ENCODE measurements around the gene GRK3. TPM values are rescaled to one million over a fixed set of nuclear protein-coding genes. Genes with fewer than 3 reads are reported as not detected.

The GRK3 gene
- total RNA-seq, 2 donors from 2014 or later = 19.4 to 21.0 TPM

DNA sequence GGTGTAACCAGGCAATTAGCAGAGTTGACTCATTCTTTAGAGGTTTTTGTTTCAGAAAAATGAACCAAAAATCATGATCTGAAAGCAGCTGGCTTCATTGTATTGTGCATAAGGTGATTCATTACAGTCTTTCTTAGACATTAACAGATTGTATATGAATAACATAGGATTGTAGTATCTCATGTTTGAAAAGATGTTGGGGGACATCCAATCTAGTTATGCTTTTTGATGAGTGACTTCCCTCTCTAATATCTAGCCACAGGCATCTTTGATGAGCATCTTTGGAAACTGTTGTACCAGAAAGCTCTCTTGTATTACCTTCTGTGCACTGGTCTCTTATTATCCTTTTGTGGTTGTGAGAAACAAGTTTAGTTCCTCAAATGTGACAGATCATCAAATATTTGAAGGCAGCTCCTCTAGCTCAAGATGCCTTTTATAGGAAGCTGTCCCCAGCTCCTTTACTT, 8.3 kb downstream of the GRK3 start:
- DNase-seq = no peak
- Mint-ChIP-seq H3K4me3 (no peak overlapping the region), H3K27me3 (ENCODE audit: insufficient read depth) (no peaks in the 10 kb centered on the region), H3K4me1 (peaks cover 15% of the 10 kb centered on the region), H3K27ac (no peak overlapping the region), H3K9me3 (peaks cover 4% of the 10 kb centered on the region), H3K36me3 (ENCODE audit: low read depth) (no peaks in the 10 kb centered on the region)
- Histone ChIP-seq H3K27me3 (ENCODE audit: control insufficient read depth, insufficient read depth, low read length, poor library complexity, severe bottlenecking) (no peaks in the 10 kb centered on the region), H3K36me3 (ENCODE audit: control insufficient read depth, insufficient read depth, low read length) (no peaks in the 10 kb centered on the region), H3K4me1 (ENCODE audit: control insufficient read depth, insufficient read depth, low read length) (no peaks in the 10 kb centered on the region), H3K27ac (ENCODE audit: low read depth, low read length) (no peak overlapping the region), H3K9me3 (ENCODE audit: control insufficient read depth, low read length) (no peaks in the 10 kb centered on the region), H3K4me3 (ENCODE audit: low read length) (no peak overlapping the region), H3K9ac (ENCODE audit: extremely low read depth, low read length, poor library complexity, severe bottlenecking) (no peak overlapping the region)
- no peak for TF ChIP-seq CTCF (conservative IDR thresholded peaks at IDR 0.05)

DNA sequence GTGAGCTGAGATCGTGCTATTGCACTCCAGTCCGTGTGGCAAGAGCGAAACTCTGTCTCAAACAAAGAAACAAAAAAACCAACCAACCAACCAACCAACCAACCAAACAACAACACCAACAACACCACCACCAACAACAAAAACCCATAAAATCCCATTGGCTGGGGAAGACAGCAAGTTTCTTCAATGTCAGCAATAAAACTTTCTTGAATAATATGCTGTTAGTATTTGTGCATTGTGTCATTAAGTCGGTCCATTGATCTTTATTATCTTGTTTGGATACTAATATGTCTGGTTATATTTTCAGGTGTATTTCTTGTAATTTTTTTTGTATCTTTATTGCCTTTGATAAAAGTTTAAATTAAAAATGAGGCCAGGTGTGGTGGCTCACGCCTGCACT, 9.4 kb downstream of the GRK3 start:
- no peak overlapping the region for H3K4me3 ChIP-seq (ENCODE audit: low read length)
- no peak overlapping the region for H3K27ac Mint-ChIP-seq
- peaks cover 6% of the 10 kb centered on the region for H3K9me3 ChIP-seq (ENCODE audit: control insufficient read depth, low read length)
- H3K9ac ChIP-seq (ENCODE audit: extremely low read depth, low read length, poor library complexity, severe bottlenecking) = no peak overlapping the region
- no peak for TF ChIP-seq CTCF (conservative IDR thresholded peaks at IDR 0.05)
- H3K9me3 Mint-ChIP-seq = peaks cover 12% of the 10 kb centered on the region
- H3K4me3 Mint-ChIP-seq = no peak overlapping the region
- DNase-seq = no peak
- no peaks in the 10 kb centered on the region for H3K4me1 ChIP-seq (ENCODE audit: control insufficient read depth, insufficient read depth, low read length)
- H3K27me3 ChIP-seq (ENCODE audit: control insufficient read depth, insufficient read depth, low read length, poor library complexity, severe bottlenecking) = no peaks in the 10 kb centered on the region
- H3K36me3 ChIP-seq (ENCODE audit: control insufficient read depth, insufficient read depth, low read length) = no peaks in the 10 kb centered on the region
- no peaks in the 10 kb centered on the region for H3K27me3 Mint-ChIP-seq (ENCODE audit: insufficient read depth)
- peaks cover 8% of the 10 kb centered on the region for H3K4me1 Mint-ChIP-seq
- 92 to 95% methylated on average over 2 to 5 of the region's 5 CpGs for WGBS, 2 experiments (ENCODE audit: insufficient coverage in 1 of 2, insufficient read length in 1 of 2)
- no peak overlapping the region for H3K27ac ChIP-seq (ENCODE audit: low read depth, low read length)
- peaks cover 9% of the 10 kb centered on the region for H3K36me3 Mint-ChIP-seq (ENCODE audit: low read depth)

DNA sequence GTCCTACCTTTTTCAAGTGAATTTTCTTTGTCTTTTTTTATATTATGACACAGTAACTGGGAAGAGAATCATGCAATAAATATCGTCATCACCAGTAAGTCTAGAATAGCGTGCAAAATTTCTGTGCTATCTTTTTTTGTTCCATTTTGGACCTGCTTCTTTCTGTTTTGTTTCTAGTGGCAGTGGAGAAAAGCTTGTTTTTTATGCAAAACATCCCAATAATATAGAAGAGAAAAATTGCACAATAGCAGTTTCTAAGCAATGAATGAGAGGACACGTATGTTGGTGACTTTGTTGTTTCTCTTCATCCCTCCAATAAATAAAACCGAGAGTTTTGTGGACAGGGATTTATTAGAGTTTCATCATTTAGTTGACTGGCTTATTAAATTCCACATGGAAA, 10.3 kb downstream of the GRK3 start:
- H3K36me3 ChIP-seq (ENCODE audit: control insufficient read depth, insufficient read depth, low read length) = no peaks in the 10 kb centered on the region
- no peak overlapping the region for H3K9ac ChIP-seq (ENCODE audit: extremely low read depth, low read length, poor library complexity, severe bottlenecking)
- H3K27ac ChIP-seq (ENCODE audit: low read depth, low read length) = no peak overlapping the region
- peaks cover 10% of the 10 kb centered on the region for H3K9me3 ChIP-seq (ENCODE audit: control insufficient read depth, low read length)
- no peak for TF ChIP-seq CTCF (conservative IDR thresholded peaks at IDR 0.05)
- no peaks in the 10 kb centered on the region for H3K4me1 ChIP-seq (ENCODE audit: control insufficient read depth, insufficient read depth, low read length)
- peaks cover 9% of the 10 kb centered on the region for H3K36me3 Mint-ChIP-seq (ENCODE audit: low read depth)
- H3K4me3 ChIP-seq (ENCODE audit: low read length) = no peak overlapping the region
- H3K27ac Mint-ChIP-seq = no peak overlapping the region
- no peaks in the 10 kb centered on the region for H3K27me3 ChIP-seq (ENCODE audit: control insufficient read depth, insufficient read depth, low read length, poor library complexity, severe bottlenecking)
- peaks cover 1% of the 10 kb centered on the region for H3K4me1 Mint-ChIP-seq
- H3K27me3 Mint-ChIP-seq (ENCODE audit: insufficient read depth) = no peaks in the 10 kb centered on the region
- no peak overlapping the region for H3K4me3 Mint-ChIP-seq
- H3K9me3 Mint-ChIP-seq = peaks cover 12% of the 10 kb centered on the region
- WGBS, 2 experiments (ENCODE audit: insufficient coverage in 1 of 2, insufficient read length in 1 of 2) = 88 to 100% methylated on average over 2 to 4 of the region's 4 CpGs
- DNase-seq = no peak

All from endodermal cell (in vitro differentiated cells).